GOT3 (cell line): Measurements from ENCODE around the gene SKOR1.

Source experiments
- DNase-seq: peaks from one replicate; lab custom pipeline; 2025; ENCODE audit warnings: mixed read lengths; lab: John Stamatoyannopoulos, UW

Gene SKOR1

DNA sequence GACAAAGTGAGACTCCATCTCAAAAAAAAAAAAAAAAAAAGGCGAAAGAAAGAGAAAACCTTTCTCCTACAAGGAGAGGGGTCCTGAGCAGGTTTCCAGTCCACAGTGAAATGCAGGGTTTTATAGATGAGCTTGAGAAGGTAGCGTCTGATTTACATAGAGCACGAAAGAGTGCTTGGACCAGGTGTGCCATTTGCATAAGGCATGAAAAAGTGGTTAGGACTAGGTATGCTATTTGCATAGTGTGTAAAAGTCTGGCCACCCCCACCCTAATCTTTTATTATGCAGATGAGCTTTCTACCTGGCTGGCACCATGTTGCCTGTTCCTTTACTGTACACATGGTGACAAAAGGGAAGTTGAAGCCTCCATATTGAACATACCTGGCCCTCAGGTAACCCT lies 28.1 kb downstream of the SKOR1 start:
- DNase-seq: no peak

DNA sequence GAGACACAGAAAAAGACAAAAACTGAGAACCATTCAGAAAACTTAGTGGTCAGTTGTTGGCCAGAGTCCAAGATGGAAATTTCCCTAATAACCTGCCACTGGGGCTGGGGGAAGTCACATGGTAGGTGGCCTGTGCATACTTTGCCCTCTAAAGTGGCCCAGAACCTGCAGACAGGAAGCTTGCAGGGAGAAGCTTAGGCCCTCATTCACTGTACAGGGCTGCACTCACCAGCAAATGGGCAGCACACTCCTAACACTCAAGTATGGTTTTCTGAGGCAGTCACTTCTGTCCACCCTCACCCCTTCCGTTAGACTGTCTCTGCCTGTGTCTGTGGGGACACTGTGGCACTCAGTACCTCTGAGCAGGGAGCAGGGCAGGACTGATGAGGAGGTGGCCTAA lies 29.0 kb downstream of the SKOR1 start:
- DNase-seq: no peak

DNA sequence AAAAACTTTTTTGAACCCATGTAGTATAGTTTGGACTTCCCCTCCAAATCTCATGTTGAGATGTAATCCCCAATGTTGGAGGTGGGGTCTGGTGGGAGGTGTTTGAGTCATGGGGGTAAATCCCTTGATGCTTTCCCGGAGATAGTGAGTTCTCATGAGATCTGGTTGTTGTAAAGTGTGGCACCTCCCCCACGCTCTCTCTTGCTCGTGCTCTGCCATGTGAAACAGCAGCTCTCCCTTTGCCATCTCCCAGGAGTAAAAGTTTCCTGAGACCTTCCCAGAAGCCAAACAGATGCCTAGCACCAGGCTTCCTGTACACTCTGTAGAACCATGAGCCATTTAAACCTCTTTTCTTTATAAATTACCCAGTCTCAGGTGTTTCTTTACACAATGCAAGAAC lies 30.5 kb downstream of the SKOR1 start:
- no peak for DNase-seq

DNA sequence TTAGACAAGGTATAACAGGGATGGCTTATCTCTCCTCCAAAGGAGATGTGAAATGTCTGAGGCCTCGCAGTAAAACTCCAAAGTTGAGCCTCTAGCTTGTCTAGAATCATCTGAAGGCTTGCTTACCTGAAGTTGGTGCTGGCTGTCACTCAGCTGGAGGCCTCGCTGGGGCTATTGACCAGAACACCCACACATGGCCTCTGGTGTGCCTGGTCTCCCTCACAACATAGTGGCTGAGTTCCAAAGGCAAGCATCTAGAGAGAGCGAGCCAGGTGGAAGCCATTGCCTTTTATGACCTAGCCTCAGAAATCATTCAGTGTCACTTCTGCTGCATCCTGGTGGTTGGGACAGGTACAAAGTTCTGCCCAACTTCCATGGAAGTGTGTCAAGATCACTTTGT lies 31.9 kb downstream of the SKOR1 start:
- DNase-seq: no peak

DNA sequence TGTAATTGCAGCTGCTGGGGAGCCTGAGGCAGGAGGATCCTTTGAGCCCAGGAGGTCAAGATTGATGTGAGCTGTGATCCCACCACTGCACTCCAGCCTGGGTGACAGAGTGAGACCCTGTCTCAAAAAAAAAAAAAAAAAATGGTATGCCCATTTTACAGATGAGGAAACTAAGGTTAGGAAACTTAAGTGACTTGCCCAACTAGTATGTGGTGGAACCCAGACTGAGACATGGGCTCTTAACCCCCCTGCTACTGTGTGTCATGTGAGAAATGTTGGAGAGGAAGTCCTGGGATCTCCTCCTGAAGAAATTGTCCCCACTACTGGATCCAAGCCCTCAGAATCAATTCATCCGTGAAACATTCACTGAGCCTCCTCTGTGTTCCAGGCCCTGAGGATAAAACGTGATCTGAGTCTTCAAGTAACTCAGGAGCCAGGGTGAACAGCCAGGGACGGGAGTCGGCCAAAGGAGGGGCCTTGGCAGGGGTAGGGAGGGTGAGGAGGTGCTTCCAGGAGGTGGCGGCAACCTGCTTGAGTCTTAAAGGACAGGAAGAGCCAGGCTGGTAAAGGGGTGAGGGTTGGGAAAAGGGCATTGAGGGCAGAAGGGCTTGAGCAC lies 34.1 kb downstream of the SKOR1 start:
- no peak for DNase-seq

DNA sequence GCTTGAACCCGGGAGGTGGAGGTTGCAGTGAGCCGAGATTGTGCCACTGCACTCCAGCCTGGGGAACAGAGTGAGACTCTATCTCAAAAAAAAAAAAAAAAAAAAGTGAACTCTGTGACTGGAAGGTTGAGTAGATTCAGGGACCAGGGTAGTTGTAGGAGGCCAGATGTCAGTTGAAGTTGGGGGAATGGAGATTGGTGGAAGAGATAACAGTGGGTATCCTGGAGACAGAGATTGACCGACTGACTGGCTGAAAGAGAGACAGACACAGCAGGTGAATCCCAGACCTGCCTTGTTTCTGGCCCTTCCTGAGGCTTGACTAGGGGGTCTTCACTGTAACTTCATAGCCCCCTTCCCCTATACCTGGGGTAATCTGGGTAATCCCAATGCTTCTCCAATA lies 36.7 kb downstream of the SKOR1 start:
- DNase-seq: no peak

DNA sequence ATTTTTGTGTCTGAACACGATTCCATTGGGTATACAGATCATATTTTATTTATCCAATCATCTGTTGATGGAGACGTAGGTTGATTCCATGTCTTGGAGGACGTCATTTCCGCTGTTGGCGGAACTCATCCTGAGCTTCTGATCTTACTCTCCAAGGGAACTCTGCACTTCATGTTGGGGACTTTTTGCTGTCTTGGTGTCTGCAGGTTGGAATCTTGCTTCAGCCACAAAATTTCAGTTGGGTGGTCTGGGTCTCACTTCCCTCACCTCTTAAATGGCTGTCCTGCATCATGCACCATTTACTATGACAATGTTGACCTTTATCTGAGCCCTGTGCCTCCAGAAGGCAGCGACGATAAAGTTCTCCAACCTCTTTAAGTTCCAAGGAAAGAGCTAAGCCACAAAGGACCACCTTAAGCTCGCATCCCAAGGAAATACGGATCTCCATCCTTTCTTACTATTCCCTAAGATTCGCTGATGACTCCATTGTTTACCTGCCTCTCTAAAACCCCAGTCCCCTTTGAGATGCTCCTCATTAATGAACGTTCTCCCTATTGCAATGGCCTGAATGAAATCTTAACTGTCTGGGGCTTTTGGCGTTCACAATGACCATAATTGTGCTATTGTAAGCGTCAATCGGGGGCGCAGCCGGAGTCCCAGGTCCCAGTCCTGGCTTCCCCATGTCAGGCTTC lies 37.6 kb downstream of the SKOR1 start:
- DNase-seq: no peak

DNA sequence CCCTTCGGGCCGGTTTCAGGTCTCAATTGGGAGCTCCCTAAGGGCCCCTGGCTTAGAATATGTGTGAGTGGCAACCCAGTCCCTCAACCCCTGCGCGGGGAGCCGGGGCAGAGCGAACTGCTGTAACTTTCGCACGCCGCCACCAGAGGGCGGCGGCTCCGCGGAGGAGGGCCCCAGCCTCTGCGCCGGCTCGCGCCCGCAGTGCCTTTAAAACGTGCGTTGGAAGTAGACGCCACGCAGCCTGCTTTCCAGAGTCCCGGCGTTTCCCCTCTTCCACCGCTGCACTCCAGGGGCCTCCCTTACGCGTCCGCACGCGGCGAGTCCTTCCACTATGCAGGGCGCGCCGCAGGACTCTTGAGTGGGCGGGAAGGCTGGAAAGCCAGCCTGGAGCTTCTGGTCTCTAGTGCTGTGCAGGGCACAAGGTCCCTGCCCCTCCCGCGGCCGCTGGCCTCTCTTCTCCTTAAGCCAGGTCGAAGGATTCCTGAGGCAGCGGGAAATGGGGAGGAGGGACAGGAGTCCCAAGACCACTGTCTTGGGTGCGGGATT lies 38.2 kb downstream of the SKOR1 start:
- DNase-seq: peak; percentile 29

DNA sequence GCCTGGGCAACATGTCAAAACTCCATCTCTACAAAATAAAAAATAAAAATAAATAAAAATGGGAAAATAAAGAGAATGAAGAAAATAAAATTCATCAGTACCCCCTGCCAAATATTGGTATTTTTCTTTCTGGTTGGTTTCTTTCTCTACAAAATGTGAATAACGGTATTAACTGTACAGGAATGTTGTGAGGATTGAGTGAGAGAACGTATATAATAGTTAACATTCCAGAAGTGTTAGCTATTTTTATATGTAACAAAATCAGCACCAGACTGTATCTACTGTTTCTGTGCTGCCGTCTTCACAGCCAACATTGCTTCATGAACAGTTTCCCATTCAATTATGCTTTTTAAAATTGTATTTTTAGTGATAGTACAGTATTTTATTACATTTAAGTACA lies 40.0 kb downstream of the SKOR1 start:
- no peak for DNase-seq

DNA sequence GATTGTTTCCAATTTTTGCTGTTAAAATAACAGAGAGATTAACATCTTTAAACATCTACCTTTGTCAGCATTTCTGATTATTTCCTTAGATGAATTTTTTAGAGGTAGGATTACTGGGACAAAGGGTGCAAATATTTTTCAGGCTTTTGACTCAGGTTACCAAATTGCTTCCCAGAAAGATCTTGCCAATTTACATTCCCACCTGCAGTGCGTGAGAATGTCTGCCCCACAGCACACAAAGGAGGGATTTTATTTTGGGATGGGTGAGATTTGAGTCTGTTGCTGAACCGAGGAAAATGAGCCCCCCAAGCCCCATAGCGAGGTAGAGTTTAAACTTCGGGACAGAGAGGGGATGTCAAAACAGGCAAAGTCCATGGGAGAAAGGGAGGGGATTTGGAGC lies 40.5 kb downstream of the SKOR1 start:
- no peak for DNase-seq

DNA sequence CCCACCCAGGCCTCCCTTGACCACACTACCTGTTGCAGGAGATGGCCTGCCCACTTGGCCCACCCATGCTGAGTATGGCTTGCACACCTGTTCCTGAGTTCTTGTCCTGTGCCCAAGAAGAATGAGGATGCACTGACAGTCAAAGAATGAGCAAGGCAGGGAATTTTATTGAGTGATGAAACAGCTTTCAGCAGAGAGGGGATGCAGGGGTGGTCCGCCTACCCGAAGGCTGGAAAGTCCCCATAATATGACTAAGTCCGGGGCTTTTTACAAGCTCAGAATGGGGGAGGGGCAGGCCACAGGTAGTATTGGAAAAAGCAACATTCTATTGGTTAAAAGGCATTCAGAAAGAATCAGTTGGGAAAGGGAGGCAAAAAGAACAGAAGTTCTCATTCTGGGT lies 44.4 kb downstream of the SKOR1 start:
- no peak for DNase-seq

DNA sequence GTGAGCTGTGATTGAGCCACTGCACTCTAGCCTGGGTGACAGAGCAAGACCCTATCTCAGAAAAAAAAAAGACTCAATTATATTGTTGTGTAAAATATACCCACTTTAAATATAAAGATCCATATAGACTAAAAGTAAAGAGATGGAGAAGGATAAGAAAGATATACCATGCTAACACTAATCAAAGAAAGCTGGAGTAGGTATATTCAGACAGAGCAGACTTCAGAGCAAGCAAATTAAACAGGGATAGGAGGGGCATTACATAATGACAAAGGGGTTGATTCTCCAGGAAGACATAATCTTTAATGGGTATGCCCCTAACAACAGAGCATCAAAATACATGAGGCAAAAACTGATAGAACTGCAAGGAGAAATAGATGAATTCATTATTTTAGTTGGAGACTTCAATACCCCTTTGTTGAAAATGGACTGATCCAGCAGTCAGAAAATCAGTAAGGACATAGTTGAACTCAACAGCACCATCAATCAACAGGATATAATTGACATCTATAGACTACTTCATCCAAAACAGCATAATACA lies 45.6 kb downstream of the SKOR1 start:
- DNase-seq: no peak

DNA sequence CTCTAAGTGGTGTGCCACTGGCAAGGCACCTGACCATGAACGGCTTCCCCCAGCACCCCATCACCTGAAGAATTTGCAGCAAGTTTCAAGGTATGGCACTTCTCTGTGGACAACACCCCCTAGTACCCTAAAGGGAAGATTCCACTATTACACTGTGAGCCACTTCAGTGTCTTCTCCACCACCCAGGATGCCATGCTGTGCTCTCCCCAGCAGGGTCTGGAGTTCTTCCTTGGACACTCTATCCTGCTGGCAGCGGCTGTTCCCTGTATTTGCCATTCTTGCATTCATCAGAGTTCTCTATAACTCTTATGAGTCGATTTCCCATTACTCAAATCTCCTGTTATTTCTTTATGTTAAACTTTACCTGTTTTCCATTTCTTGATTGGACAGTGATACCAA lies 48.5 kb downstream of the SKOR1 start:
- no peak for DNase-seq

DNA sequence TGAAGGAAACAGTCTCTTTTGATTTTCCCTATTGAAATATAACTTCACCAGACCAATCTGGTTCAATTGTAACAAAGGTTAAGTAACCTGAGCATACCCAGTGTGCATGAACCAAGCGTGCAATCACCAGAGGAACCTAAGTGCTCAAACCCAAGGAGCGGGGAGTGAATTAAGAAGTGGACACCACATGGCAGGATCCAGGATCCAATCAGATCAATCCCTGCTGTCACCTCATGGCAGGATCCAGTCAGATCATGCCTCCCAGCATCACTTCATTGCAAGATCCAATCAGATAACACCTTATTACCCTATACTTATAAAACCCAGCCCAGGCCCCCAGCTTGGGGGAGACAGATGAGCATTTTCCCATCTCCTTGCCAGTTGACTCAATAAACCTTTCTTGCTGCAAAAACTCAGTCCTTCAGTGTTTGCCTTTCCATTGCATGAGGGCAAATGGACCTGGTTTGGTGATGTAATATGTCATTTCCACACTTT lies 53.5 kb downstream of the SKOR1 start:
- no peak for DNase-seq

DNA sequence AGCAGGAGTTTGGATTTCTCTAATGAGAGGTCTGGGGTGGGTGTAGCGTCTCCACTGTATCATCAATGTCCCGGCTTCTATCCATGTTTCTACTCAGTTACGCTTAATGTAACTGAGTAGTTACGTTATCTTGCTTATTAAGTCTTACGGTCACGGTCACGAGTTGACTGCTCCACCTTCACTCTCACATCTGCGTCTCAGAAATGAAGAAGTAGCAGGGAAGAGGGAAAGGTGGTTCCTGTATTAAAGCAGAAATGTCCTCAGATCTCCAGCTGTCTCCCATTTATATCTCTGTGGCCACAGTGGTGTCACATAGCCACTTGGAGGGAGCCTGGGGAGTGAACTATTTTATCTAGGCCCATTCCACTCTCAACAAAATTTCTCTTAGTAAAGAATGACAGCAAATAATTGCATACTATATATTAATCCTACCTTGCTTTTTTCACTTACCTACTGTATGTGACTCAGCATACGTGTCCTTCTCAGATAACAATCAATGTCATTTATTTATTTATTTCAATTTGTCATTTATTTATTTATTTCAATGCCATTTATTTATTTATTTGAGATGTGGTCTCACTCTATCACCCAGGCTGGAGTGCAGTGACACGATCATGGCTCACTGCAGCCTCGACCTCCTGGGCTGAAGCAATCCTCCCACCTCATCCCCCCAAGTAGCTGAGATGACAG lies 54.3 kb downstream of the SKOR1 start:
- DNase-seq: no peak

DNA sequence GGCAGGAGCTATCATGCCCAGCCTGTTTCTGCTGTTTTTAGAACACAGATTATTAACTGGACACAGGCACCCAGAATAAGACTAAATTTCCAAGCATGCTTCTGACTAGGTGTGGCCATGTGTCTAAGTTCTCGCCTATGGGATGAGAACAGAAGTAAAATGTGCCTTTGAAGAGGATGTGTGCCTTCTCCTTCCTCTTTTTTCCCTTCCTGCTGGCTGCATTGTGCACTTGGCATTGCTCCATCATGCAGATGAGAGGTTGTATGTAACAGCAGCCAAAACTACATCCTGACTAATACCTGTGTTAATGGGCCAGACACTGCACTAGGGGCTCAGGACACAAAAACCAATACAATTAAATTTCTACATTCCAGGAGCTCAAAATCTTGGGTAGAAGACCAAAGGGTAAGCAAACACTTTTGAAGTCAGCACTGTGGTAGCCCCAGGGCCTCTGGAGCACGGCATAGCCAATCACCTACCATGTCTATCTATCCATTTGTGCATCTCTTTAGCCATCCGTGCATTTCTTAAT lies 55.4 kb downstream of the SKOR1 start:
- DNase-seq: no peak

DNA sequence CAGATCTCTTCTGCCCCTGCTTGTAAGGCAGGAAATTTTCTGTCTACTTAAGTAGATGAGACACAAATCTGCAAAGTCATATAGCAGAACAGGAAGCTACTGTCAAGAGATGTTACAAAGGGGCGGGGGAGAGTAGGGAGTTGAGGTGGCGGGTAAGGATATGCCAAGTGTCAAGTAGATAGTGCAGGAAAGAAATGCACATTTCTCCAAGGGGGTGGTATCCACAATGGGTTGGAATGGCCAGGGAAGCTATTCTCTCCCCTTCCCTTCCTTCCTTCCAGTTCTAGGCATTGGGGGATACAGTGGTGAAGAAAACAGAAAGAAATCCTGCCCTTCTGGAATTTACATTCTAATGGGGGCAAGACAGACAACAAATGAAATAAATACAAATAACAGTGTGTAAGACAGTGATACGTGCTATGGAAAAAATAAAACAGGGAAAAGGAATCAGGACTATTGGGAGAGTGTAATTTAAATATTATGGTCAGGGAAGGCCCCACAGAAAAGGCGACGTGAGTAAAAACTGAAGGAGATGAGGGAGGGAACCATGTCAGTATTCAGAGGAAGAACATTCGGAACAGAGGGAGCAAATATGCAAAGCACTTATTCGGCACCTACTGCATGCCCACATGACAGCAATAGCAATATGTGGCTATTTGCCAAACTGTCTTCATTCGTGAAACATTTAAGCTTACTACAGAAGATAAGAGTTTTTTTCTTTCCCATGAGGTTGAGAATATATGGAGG lies 57.4 kb downstream of the SKOR1 start:
- DNase-seq: no peak

DNA sequence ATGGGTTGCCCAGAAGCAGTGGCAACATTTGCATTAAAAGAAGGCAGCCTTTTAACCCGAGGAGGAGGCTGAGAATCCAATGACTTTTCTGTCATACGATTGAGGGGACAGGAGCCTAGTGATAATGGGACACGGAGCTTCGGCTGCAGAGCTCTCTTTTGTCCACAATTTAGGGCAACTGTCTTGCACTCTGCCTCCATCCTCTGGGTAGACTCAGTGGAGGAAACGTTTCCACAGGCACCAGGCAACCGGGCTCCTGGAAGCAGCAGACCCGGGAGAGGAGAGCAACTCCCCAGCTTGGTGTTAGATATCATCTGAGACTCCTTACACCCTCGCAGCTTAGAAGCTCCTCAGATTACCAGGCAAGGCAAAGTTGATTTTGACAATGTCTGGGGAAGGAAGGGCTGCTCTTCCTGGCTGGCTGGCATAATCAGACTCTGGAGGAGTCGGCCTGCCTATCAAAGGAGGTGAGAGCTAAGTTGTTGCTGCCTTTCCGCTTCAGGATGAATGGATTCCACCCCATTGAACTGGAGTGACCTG lies 58.0 kb downstream of the SKOR1 start:
- DNase-seq: no peak

DNA sequence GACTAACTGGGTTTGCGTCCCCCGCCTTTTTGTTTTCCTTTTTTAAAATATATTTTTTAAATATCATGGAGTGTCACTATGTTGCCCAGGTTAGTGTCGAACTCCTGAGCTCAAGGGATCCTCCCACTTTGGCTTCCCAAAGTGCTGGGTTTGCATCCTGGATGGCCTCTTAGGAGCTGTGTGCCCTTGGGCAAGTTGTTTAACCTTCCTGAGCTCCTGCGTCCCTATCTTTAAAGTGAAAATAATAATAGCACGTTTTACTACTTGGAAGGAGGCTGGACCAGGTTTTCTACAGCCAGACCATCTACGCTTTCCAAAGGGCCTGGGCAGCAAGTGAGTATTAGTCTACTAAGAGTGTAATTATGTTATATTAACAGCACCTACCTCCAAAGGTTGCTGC lies 58.7 kb downstream of the SKOR1 start:
- DNase-seq: no peak
